IPS DF 19.7 (cell line): ENCODE results near the gene PTPN1.
"Not testable (repeated sequence)": the region's sequence is repeated elsewhere in the genome, so short reads cannot be mapped to it uniquely, and the experiment has no call there.

Experiments
- DNase-seq: peaks from one replicate; pipeline ENCODE4 v3.0.0-alpha.2; 2013; ENCODE audit warnings: low read depth, low spot score

Gene PTPN1

GRCh38 chr20:50608750-50609104, 98.5 kb downstream of the PTPN1 start:
- no peak for DNase-seq

- no peak for DNase-seq
Measured at GRCh38 chr20:50609438-50609989, 99.3 kb downstream of the PTPN1 start.

- DNase-seq = no peak
Measured at GRCh38 chr20:50610212-50610718, 100.1 kb downstream of the PTPN1 start.

GRCh38 chr20:50611128-50611810, 101.1 kb downstream of the PTPN1 start:
- DNase-seq = no peak

- DNase-seq = no peak
Measured at GRCh38 chr20:50613438-50614169, 103.4 kb downstream of the PTPN1 start.

GRCh38 chr20:50615407-50615806, 105.2 kb downstream of the PTPN1 start:
- no peak for DNase-seq

GRCh38 chr20:50617022-50617421, 106.8 kb downstream of the PTPN1 start:
- no peak for DNase-seq

GRCh38 chr20:50618537-50618936, 108.4 kb downstream of the PTPN1 start:
- DNase-seq = no peak

- not testable (repeated sequence) for DNase-seq
Measured at GRCh38 chr20:50620459-50620858, 110.3 kb downstream of the PTPN1 start.

GRCh38 chr20:50621068-50621665, 111.0 kb downstream of the PTPN1 start:
- DNase-seq = no peak

GRCh38 chr20:50624351-50625016, 114.3 kb downstream of the PTPN1 start:
- DNase-seq = no peak

GRCh38 chr20:50625986-50626677, 115.9 kb downstream of the PTPN1 start:
- peak; percentile 75 for DNase-seq

- DNase-seq = no peak
Measured at GRCh38 chr20:50627747-50628146, 117.6 kb downstream of the PTPN1 start.

GRCh38 chr20:50628332-50628731, 118.1 kb downstream of the PTPN1 start:
- no peak for DNase-seq

GRCh38 chr20:50628853-50629669, 118.9 kb downstream of the PTPN1 start:
- DNase-seq = no peak

GRCh38 chr20:50629670-50630045, 119.5 kb downstream of the PTPN1 start:
- no peak for DNase-seq

- DNase-seq = no peak
Measured at GRCh38 chr20:50630578-50631263, 120.5 kb downstream of the PTPN1 start.

GRCh38 chr20:50632236-50632635, 122.1 kb downstream of the PTPN1 start:
- DNase-seq = no peak

- no peak for DNase-seq
Measured at GRCh38 chr20:50632701-50633100, 122.5 kb downstream of the PTPN1 start.

GRCh38 chr20:50633361-50633760, 123.2 kb downstream of the PTPN1 start:
- DNase-seq = no peak
